Breast epithelium (tissue), 4 donors: ENCODE results near the gene NCAPH2. TPM values are rescaled to one million over a fixed set of nuclear protein-coding genes. Genes with fewer than 3 reads are reported as not detected.

Experiments
- DNase-seq, 2 donors: peaks; one replicate each; pipeline ENCODE4 v3.0.0-alpha.2; 2019; ENCODE audit warnings: low spot score in 2 of 2
- H3K27ac ChIP-seq, 2 donors: fragments of 200-600 bp; sonication (generic) in 1 of 2; one replicate each; pipeline ENCODE4 v1.5.1; 2016 to 2019; ENCODE audit warnings: mild to moderate bottlenecking in 1 of 2
- H3K27me3 ChIP-seq, 2 donors: fragments of 200-600 bp; sonication (generic) in 1 of 2; one replicate each; pipeline versions ENCODE4 v1.5.1 to v1.6.0; 2017 to 2019; ENCODE audit warnings: control low read depth in 1 of 2, mild to moderate bottlenecking in 1 of 2
- H3K36me3 ChIP-seq: fragments of 200-600 bp; one replicate; pipeline ENCODE4 v1.5.1; 2019
- H3K4me1 ChIP-seq, 2 donors: fragments of 200-600 bp; sonication (generic); one replicate each; pipeline ENCODE4 v1.5.1; 2016 to 2019; ENCODE audit warnings: control low read depth in 1 of 2
- H3K4me3 ChIP-seq, 3 donors: fragments of 200-600 bp; sonication (generic); 1 replicate in 2 of 3; 2 replicates in 1 of 3; pipeline ENCODE4 v1.5.1; 2016 to 2019; ENCODE audit warnings: mild to moderate bottlenecking in 3 of 3, moderate library complexity in 2 of 3
- H3K9me3 ChIP-seq, 2 donors: fragments of 200-600 bp; sonication (generic) in 1 of 2; one replicate each; pipeline ENCODE4 v1.5.1; 2016 to 2019; ENCODE audit warnings: control low read depth in 1 of 2
- POLR2A ChIP-seq: fragments of 450-650 bp; IDR thresholded peaks from one replicate; pipeline ENCODE4 v1.6.1; 2016; ENCODE audit warnings: antibody characterized with exemption, mild to moderate bottlenecking, moderate library complexity
- POLR2AphosphoS5 ChIP-seq, 3 donors: sonication (generic); formaldehyde crosslinking; IDR thresholded peaks; one replicate each; pipeline ENCODE4 v1.6.1; 2017; ENCODE audit warnings: antibody characterized with exemption in 3 of 3
- intact Hi-C: fragments of 100-400 bp; cut with DNase I; formaldehyde crosslinking; loops from one replicate; pipeline ENCODE4 v1.15.1; 2023; ENCODE audit warnings: low total_unique reads
- total RNA-seq, 3 donors: library from RNA; depleted of rRNA; stranded (reverse); fragments of >200 nt; gene quantifications; one replicate each; pipeline ENCODE4 v1.1.0, GENCODE V29; 2016
- TF ChIP-seq, protein P1 (sequence below), 3 donors: fragments of 450-650 bp; IDR thresholded peaks; one replicate each; pipeline ENCODE4 v1.5.1; 2016 to 2017; ENCODE audit warnings: antibody characterized with exemption in 3 of 3, mild to moderate bottlenecking in 3 of 3, moderate library complexity in 3 of 3

The NCAPH2 gene
- total RNA-seq, 3 donors from 2014 or later: 25.9 to 48.2 (median 43.0) TPM

- no peak for DNase-seq
- Histone ChIP-seq H3K4me1 (no peaks in the 10 kb centered on the region), H3K27ac (no peak overlapping the region), H3K27me3 (no peaks in the 10 kb centered on the region), H3K9me3 (no peaks in the 10 kb centered on the region), H3K4me3 (no peak overlapping the region), H3K36me3 (peaks cover 42% of the 10 kb centered on the region)
- intact Hi-C loops: no loop called here
- TF ChIP-seq, protein P1, sequence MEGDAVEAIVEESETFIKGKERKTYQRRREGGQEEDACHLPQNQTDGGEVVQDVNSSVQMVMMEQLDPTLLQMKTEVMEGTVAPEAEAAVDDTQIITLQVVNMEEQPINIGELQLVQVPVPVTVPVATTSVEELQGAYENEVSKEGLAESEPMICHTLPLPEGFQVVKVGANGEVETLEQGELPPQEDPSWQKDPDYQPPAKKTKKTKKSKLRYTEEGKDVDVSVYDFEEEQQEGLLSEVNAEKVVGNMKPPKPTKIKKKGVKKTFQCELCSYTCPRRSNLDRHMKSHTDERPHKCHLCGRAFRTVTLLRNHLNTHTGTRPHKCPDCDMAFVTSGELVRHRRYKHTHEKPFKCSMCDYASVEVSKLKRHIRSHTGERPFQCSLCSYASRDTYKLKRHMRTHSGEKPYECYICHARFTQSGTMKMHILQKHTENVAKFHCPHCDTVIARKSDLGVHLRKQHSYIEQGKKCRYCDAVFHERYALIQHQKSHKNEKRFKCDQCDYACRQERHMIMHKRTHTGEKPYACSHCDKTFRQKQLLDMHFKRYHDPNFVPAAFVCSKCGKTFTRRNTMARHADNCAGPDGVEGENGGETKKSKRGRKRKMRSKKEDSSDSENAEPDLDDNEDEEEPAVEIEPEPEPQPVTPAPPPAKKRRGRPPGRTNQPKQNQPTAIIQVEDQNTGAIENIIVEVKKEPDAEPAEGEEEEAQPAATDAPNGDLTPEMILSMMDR (IDR thresholded peaks at IDR 0.05): no peak
- no peak for TF ChIP-seq POLR2AphosphoS5 (IDR thresholded peaks at IDR 0.05)
- no peak for TF ChIP-seq POLR2A
Measured at GRCh38 chr22:50461979-50462540, 46.0 kb upstream of the NCAPH2 start.

DNA sequence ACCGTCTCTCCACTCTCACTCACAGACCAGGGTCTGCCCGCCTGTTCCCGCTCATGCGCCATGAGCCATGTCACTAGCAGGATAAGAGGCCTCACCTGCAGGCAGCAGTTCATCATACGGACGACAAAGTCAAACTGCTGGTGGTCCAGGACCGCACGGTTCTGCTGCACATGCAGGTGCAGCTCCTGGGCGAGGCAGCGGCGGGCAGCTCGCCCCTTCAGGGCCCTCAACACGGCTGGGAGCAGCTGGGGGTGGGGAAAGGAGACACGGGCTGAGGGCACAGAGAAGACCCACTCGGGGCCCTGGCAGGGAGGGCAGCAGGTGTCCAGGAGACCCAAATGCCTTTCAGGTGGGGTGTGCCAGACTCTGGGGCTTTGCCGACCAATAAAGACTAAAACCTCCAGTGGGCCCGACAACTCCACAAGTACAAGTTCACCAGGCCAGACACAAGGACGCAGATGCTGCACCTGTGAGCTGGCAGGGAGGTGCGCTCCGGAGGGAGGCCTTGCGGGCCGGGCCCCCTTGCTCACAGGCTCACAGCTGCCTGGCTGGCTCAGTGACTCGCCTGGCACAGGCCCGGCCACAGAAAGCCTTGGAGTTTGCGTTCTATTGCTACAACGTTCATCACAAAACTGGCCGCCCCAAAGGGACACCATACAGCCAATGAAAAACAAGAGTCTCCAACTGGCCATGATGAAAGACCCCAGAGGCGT lies 44.7 kb upstream of the NCAPH2 start:
- H3K36me3 ChIP-seq: peaks cover 42% of the 10 kb centered on the region
- H3K4me3 ChIP-seq: no peak overlapping the region
- no peaks in the 10 kb centered on the region for H3K27me3 ChIP-seq
- no peak overlapping the region for H3K27ac ChIP-seq
- intact Hi-C loops: no loop called here
- no peaks in the 10 kb centered on the region for H3K9me3 ChIP-seq
- TF ChIP-seq, protein P1 (IDR thresholded peaks at IDR 0.05): no peak
- no peak for TF ChIP-seq POLR2AphosphoS5 (IDR thresholded peaks at IDR 0.05)
- no peak for TF ChIP-seq POLR2A
- DNase-seq: no peak
- no peaks in the 10 kb centered on the region for H3K4me1 ChIP-seq

- Histone ChIP-seq H3K27me3 (no peaks in the 10 kb centered on the region), H3K27ac (no peak overlapping the region), H3K9me3 (no peaks in the 10 kb centered on the region), H3K4me1 (peaks cover 0 to 3% of the 10 kb centered on the region in 2 donors), H3K36me3 (peaks cover 34% of the 10 kb centered on the region), H3K4me3 (no peak overlapping the region)
- TF ChIP-seq POLR2AphosphoS5 (IDR thresholded peaks at IDR 0.05): no peak
- TF ChIP-seq, protein P1 (IDR thresholded peaks at IDR 0.05): no peak
- TF ChIP-seq POLR2A: no peak
- intact Hi-C loops: no loop called here
- no peak for DNase-seq
Measured at GRCh38 chr22:50464451-50464850, 43.6 kb upstream of the NCAPH2 start.

DNA sequence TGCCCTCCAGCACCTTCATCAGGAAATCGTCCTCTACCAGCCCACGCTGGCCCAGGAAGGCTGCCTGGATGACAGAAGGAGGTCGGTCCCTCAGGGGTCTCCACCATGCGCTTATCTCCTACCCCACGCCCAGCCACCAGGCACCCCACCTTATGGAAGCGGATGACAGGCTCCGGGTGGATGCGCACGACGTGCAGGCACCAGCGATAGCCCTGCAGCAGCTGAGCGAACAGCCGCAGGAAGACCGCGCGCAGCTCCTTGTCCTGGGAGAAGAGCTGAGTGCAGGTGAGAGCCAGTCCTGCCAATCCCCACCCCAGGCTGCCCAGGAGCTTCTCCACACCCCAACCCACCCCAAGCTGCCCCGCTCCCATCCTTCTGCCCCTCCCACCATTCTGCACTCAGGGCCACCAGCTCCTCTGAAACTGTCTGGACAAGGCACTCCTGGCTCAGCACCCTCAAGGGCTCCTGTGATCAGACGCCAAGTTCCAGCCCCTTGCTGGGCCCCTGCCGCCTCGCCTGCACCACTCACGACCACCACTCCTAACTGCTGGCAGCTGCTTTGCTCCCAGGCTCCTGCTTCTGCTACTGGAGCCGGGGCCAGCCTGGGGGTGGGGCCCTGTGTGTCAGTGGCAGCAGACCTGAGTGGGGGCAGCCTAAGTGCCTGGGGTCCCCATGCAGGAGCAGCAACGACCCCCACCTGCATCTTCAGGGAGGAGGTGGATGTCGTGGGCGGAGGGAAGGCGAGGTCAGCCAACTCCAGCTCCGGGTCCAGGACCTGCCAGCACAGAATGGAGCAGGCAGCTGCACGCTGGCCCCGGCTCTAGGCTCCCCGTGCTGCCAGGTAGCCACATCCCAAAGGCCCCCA lies 42.7 kb upstream of the NCAPH2 start:
- H3K27me3 ChIP-seq: no peaks in the 10 kb centered on the region
- H3K9me3 ChIP-seq: no peaks in the 10 kb centered on the region
- peaks cover 28% of the 10 kb centered on the region for H3K36me3 ChIP-seq
- peaks cover 5 to 12% of the 10 kb centered on the region in 2 donors for H3K4me1 ChIP-seq
- DNase-seq: no peak
- no peak overlapping the region for H3K4me3 ChIP-seq
- TF ChIP-seq POLR2A (no peak), POLR2AphosphoS5 (IDR thresholded peaks at IDR 0.05) (no peak)
- TF ChIP-seq, protein P1 (IDR thresholded peaks at IDR 0.05): no peak
- intact Hi-C loops: no loop called here
- H3K27ac ChIP-seq: no peak overlapping the region

GRCh38 chr22:50467341-50467740 lies 40.7 kb upstream of the NCAPH2 start:
- Histone ChIP-seq H3K4me1 (peaks cover 8 to 29% of the 10 kb centered on the region in 2 donors), H3K27me3 (no peaks in the 10 kb centered on the region), H3K36me3 (peaks cover 17% of the 10 kb centered on the region), H3K27ac (no peak overlapping the region), H3K9me3 (no peaks in the 10 kb centered on the region), H3K4me3 (no peak overlapping the region)
- TF ChIP-seq POLR2A (no peak), POLR2AphosphoS5 (IDR thresholded peaks at IDR 0.05) (no peak)
- TF ChIP-seq, protein P1 (IDR thresholded peaks at IDR 0.05): no peak
- intact Hi-C loops: no loop called here
- DNase-seq: no peak
